ENCODE data around the gene NINJ2.

DNA sequence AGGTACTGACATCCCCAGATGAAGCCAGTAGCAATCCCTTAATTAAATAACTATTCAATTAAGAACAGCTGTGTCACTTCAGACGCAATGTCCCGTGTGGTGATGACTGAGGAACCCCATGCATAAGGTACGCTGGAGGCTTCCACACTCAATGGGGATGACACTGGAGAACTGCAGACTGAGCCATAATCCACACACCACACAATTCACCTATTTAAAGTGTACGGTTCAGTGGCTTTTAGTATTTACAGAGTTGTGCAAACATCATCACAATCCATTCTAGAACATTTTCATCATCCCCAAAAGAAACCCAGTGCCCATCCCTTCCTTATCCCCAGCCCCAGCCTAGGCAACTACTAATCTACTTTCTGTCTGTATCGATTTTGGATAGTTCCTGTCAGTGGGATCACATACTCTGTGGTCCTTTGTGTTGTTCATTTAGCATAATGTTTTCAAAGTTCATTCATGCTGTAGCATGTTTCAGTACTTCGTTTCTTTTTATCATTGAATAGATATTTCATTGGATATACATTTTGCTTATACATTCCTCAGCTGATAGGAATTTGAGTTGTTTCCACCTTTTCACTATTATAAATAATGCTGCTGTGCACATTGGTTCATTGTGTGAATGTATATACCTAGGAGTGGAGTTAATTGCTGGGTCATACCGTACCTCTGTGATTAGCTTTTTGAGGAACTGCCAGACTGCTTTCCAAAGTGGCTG is 61.1 kb downstream of the NINJ2 start:
- no peak for TF ChIP-seq CTCF (IDR thresholded peaks at IDR 0.05; ENCODE audit: low read depth, low read length)
- TF ChIP-seq, protein P1, sequence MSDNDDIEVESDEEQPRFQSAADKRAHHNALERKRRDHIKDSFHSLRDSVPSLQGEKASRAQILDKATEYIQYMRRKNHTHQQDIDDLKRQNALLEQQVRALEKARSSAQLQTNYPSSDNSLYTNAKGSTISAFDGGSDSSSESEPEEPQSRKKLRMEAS (IDR thresholded peaks at IDR 0.05; ENCODE audit: low read depth, low read length), result no peak
- no peak for TF ChIP-seq POLR2A (IDR thresholded peaks at IDR 0.05; ENCODE audit: extremely low read depth, insufficient read length)
- no peak for TF ChIP-seq MYC (IDR thresholded peaks at IDR 0.05; ENCODE audit: low read depth, low read length)
